ENCODE results near the gene GAL3ST3.

The GAL3ST3 gene

DNA sequence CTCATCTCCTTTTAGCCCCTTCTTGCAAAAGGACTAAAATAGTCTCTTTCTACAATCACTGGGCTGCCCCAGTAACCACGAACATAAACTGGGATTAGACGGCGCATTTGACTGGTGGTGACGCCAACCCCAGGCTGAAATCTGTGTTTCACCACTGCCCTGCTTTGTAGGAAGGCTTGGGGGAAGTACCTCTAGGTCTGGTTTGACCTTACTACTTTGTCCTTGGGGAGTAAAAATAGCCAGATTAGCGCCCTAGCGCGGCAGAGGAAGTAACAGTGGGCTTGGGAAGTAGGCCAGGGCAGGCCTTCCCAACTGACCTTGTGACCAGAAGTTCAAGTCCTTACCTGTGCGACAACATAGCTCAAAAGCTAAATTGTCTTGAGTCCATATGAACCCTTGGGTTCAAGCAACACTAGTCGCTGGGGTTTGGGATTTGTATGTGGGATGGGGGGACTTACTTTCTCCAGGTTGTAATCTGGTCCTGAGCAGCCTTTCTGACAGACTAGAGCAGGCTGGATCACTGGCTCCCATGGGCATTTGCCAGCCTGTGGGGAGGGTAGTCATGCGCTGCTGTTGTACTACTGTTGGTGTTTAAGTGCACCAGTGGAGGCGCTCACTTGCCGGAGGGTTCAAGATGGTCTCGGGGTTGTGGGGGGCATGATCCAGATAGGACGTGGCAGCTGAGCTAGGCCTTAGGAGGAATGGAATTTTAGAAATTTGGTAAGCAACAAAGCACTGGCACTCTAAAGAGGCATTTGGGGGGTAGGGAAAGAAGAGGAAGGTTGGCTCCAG is 20.2 kb upstream of the GAL3ST3 start:
- peak; percentile 82 for DNase-seq

DNA sequence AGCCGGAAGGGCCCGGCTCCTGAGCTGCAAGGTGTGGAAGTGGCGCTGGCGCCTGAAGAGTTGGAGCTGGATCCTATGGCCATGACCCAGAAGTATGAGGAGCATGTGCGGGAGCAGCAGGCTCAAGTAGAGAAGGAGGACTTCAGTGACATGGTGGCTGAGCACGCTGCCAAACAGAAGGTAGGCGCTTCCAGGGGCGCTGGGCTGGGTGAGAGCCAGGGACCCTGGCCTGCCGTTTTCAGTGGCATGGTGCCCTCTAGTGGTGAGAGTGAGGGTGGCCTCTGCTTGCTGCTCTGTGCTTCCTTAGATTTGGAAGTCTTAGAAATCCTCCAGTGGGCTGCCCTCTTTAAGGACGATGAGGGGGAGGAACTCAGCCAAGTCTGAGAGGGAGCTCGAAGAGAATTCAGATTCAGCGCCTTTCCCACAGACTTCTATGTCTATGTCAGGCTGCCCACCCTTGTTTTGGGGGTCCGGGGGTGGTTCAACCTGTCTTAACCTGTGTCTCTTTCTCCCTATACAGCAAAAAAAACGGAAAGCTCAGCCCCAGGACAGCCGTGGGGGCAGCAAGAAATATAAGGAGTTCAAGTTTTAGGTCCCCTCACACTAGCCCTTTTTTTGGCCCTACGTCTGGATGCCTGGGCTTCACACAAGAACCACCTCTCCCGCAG is 19.3 kb upstream of the GAL3ST3 start:
- peak; percentile 92 for DNase-seq

DNA sequence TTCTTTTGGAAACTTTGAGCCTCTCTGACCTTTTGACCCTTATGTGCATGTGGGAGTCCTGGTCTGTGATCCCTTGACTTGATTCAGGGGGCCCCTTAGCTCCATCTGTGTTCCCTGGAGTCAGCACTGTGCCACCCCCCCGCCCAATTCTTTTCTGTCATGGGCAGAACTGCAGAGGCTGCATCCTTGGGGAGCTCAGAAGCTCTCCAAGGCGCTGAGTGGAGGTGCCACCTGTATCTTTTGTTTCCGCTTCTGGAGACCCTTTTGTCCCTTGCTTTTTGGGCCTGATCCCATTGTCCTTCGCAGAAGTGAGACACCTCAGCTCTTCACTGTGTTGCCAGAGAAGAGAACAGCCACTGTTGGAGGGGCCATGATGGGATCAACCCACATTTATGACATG is 18.7 kb upstream of the GAL3ST3 start:
- DNase-seq: no peak

DNA sequence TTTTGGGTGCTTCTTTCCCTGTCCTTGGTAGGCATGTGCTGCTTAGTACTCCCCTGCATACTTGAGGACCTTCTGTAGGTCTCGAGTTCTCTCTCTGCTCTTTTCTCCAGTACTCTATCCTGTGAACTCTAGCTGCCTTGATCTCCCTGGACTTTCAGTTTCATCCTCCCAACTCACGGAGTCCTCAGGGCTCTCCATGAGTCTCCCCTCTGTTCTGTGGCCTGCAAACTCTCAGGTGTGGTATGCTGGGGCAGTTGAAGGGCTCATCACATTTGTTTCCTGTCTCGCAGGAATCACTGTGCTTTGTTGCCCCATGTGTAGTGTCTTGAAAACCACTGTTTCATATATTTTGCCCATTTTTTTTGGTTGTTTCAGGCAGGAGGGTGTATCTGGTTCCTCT is 17.8 kb upstream of the GAL3ST3 start:
- no peak for DNase-seq

DNA sequence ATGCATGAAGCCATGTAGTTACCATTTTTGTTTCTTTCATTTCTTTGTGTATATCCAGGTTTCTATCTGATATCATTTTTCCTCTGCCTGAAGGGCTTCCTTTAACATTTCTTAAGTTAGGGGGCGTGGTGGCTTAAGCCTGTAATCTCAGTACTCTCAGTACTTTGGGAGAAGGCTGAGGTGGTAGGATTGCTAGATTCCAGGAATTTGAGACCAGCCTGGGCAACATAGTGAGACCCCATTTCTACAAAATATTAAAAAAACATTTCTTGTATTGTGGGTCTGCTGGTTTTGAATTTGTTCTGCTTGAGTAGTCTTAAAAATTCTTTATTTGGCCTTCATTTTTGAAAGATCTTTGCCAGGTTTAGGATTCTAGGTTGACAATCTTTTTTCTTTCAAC is 15.6 kb upstream of the GAL3ST3 start:
- DNase-seq: no peak

DNA sequence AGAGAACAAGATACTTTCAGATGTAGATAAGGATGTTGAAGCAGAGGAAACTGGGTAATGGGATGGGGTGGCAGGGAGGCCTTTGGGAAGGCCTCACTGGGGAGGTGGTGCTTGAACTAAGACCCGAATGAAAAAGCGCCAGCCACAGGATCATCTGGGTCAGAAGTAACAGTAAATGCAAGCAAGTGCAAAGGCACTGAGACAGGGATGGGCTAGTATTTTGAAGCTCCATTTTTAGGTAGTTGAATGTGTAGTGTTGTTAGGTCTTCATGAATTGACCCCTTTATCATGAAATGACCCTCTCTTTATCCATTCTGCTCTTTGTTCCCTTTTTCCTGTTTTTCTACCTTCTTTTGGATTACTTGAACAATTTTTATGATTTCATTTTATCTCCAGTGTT is 14.9 kb upstream of the GAL3ST3 start:
- DNase-seq: no peak

DNA sequence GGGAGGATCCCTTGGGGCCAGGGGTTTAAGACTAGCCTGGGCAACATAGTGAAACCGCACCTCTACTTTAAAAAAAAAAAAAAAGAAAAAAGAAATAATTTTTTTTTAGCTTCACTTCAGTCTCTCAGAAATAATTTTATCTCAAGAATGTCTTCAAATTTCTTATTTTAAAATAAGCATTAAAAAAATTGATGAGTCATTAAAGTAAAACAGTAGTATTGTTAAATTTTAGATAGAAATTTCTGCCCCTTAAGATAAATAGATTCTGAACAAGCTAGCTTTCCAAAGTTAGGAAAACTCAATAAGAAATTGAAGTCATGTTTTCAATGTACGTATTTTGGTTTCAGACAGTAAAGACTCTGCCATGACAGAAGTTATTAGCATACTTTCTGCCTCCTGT is 13.4 kb upstream of the GAL3ST3 start:
- DNase-seq: no peak

DNA sequence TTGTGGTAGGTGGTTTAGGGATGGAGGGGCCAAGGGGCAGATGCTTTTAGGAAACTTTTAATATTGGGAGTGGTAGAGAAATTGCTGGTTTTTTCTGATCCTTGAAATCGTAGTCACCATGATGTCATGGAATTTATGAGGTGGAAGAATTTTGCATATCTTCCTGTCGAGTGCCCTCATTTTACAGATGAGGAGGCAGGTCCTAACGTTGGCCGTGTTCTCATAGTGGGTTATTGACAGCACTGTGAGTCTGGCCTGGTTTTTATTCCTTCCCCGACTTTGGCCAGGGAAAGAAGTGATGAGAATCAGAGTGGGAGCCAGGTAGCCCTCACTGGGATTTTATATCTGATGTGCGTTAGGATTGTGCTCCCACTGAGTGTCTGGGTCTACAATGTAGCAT is 12.3 kb upstream of the GAL3ST3 start:
- no peak for DNase-seq

DNA sequence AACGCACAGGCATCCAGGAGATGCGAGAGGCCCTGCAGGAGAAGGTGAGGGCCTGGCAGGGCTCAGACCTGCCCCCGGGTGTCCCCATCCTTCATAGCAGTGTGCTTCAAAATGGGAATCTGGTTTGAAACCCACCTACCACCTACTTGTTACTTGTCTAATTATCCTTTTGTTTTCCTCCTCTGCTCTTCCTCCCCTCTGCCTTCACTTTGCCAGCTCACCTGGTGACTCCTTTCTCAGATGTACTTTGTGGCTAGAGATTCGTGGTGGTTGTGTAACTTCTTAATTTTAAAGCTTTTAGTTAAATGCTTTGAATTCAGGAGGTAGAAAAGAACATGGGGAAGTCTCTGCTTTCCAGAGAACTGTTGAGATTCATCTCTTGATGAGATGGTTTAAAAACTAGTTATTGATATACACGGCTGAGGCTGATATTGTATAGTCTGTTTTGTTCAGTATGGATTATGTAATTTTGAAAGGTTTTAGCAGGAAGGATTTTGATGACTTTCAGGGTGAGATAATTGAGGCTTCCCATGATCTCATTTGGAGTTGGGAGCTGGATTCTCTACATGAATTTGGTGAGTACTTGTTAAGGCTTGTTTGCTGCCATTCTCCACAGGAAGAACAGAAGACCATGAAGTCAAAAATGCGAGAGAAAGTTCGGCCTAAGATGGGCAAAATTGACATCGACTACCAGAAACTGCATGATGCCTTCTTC is 11.2 kb upstream of the GAL3ST3 start:
- no peak for DNase-seq

DNA sequence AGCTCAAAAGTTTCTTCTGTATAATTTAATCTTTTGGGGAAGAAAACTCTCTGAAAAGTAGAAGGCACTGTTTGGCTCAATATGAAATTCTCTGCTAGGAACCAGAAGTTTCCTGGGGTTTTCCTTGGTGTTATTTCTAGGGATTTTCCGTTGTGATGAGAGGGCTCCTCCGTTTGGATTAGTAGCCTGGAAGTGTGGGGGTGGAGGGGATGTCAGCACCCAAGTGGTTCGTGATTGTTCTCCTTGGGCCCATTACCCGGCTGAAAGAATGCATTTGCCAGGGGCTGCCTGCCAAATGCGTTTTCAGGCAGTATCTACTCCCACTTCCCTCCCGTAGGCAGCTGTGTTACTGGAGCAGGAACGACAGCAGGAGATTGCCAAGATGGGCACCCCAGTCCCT is 7.5 kb upstream of the GAL3ST3 start:
- no peak for DNase-seq

DNA sequence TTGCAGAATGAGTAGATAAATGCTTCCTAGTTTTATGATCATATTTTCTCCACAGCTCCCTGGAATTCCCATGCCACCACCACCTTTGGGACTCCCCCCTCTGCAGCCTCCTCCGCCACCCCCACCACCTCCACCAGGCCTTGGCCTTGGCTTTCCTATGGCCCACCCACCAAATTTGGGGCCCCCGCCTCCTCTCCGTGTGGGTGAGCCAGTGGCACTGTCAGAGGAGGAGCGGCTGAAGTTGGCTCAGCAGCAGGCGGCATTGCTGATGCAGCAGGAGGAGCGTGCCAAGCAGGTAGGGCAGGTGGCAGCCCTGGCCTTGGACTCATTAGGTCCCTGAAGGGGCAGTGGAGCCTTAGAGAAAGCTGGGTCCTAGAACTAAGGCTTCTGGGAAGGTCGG is 6.1 kb upstream of the GAL3ST3 start:
- no peak for DNase-seq

DNA sequence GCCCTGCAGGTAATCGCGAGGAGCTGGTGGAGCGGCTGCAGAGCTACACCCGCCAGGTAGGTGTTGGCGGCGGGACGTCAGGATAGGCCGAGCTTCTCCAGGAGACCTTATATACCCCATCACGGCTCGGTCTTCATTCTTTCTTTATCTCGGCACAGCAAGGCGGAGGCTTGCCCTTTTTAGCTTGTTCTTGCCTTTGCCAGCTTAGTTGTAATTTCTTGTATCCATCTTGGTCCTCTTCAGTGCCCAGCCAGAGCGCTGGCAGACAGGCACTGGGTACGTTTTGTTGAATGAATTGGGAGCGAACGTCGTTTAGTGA is 3.7 kb upstream of the GAL3ST3 start:
- DNase-seq: no peak

DNA sequence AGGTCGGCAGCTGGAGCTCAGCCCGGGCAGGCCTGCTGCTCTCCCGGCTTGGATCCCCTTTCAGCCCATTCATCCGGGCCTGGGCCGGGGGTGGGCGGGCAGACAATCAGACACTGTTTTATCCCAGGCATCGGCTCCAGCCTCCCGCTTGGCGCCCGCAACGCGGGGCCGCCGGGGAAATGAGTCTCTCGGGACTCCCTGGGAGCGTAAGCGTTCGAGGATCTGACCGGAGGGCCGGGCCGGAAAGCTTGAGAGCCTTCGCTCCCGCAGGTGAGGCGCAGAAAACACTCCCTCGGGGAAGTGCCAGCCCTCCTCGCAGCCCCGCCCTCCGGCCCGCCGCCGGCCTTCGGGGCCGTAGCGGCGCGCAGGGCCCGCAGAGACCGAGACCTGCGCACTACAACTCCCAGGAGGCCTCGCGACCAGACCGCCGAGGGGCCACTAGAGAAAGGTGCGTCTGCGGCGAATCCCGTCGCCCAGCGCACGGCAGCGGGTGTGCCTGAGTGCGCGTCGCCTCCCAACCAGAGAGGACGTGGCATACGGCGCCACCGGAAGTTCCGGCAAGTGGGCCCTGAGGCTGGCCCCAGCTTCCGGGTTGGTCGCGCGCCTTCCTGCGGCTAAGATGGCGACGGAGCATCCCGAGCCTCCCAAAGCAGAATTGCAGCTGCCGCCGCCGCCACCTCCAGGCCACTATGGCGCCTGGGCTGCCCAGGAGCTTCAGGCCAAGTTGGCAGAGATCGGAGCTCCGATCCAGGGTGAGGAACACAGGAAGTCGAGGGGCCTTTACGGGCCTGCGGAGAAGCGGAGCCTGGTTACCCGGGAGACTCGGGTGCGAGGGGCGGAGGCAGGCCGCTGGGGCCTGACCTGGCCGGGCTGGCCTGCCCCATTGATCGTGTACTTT is 3.1 kb upstream of the GAL3ST3 start, which contains the start of gene SF3B2:
SF3B2 (plus strand) TSS at position 599 of the 898 bp plus-strand sequence; CDS start at position 620, 21 bp downstream.
- DNase-seq: peak; percentile 98

DNA sequence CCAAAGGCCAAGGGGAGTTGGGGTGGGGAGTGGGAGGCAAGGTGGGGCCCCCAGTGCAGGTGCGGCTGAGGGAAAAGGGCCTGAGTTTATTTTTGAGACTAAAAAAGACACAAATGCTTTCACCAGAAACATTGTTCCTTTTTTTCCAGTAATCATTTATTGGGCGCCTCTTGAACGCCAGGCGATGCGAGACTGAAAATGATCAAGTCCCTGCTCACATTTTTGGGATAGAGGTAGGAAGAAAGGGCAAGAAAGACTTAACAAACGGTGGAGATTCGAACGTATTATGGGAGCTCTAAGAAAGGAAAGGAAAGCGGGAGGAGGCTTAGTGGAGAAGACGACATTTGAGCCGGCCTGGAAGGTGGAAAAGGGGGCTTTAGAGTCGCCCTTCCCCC is 2.4 kb upstream of the GAL3ST3 start:
- no peak for DNase-seq

DNA sequence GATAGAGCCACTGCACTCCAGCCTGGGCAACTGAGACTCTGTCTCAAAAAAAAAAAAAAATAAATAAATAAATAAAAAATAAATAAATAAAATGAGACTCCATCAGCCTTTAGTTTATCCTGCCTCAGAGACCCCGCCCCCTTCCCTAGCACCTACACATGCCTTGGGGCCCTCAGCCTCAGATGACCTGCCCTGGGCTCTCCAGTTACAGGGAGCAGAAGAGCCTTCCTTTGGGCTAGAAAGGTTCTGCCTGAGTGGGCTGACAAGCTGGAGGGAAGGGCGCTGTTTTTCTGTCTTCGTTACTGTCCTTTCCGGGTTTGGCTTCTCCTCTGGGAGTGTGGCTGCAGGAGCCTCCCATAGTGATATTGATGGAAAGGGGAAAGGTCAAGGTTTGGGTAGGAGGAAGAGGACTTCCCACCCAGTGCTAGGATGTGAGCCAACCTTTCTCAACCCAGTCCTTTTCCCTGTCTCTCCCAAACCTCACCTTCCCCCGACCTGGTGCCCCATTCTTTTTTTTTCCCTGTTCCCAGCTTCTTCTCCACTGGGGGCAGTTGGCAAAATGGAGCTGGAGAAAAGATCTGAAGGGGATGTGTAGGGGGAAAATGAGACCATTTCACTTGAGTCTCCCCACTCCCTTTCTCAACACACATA is 1.7 kb upstream of the GAL3ST3 start:
- peak; percentile 38 for DNase-seq

DNA sequence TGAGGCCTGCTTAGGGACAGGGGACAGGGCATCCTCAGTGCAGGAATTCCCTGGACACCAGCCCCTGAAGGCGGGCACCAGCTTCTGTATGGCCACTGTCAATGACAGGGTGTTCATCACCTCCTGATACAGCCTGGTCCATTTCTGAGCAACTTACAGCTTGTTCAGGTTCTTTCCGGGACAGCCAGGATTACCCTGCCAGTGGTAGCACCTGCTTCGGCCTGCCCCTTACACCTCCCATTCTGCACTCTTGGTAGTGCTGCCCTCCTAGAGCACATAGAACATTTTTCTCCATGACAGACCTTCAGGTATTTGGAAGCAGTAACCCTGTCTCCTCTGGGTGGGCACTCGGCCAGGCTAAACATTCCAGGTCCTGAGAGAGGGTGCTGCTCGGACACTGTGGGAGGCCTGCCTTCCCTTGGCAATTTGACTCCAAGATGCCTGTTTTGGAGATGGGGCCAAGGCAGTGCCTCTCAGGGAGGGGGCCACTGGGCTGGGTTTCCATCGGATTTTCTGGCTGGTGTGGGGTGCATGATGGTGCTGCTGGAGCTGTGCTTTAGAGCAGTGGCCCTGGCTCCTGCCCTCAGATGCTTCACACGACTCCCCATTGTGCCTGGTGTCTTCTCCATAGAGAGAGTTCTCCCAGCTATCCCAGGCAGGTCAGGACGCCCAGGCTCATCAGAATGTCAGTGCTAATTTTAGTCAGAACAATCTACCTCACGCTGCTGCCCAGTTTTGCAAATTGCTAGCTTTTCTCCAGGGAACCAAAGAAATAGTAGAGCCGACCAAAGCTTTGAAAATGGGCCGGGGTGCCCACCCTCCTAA is 1.2 kb downstream of the GAL3ST3 start:
- DNase-seq: no peak

DNA sequence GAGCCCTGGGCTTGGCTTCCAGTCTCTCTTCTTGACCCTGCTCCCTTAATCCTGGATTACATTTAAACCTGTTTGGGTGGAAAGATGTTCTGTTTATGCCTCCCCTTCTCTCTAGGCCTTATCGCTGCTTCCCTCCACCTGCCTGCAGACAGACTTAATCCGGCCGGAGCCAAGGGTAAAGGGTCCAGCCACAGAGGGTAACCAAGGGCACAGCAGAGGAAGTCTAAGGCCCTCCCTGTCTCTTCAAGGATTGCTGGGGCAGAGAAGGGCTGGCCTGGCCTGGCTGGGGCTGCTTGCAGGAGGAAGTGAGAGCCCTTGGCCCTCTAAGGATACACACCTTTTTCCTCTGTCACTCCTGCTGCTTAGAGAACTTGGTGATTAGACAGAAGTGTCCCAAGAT is 2.1 kb downstream of the GAL3ST3 start:
- DNase-seq: no peak

DNA sequence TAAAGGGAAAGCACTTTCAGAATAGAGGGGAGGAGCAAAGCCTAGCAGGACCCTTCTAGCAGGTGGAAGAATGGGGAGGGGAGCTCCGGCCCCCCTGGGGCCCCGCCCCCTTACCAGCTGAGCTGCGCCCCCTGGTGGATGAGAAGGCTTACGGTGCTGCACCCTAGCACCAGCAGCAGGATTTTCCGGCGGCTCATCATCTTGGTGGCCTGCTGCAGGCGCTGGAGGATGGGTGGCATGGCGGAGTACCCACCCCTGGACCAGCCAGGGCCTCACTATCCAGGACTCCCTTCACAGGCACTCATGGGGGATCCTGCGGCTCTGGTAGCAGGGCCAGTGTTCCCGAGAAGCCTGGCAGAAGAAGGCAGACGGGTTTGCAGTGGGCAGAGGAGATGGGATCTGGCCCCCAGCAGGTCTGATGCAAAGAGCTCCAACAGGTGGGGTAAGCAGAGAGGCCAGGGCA is 3.8 kb downstream of the GAL3ST3 start:
- peak; percentile 92 for DNase-seq

DNA sequence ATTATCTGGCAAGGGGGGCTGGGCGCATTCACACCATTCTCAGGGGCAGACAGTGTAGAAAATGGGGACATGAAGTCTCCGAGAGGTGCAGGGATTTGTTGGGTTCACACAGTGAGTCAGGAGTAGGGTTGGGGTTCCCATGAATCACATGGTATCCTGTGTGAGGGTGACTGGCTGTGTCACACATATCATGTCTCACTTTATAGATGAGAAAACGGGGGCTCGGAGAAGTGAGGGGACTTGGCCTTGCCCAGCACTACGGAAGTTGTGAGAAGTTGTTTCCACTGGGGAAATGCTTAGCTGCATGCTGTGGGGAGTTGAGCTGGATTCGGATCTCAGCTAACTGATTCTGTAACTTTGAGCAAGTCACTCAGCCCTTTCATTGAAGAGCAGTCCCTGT is 4.2 kb downstream of the GAL3ST3 start:
- DNase-seq: no peak

DNA sequence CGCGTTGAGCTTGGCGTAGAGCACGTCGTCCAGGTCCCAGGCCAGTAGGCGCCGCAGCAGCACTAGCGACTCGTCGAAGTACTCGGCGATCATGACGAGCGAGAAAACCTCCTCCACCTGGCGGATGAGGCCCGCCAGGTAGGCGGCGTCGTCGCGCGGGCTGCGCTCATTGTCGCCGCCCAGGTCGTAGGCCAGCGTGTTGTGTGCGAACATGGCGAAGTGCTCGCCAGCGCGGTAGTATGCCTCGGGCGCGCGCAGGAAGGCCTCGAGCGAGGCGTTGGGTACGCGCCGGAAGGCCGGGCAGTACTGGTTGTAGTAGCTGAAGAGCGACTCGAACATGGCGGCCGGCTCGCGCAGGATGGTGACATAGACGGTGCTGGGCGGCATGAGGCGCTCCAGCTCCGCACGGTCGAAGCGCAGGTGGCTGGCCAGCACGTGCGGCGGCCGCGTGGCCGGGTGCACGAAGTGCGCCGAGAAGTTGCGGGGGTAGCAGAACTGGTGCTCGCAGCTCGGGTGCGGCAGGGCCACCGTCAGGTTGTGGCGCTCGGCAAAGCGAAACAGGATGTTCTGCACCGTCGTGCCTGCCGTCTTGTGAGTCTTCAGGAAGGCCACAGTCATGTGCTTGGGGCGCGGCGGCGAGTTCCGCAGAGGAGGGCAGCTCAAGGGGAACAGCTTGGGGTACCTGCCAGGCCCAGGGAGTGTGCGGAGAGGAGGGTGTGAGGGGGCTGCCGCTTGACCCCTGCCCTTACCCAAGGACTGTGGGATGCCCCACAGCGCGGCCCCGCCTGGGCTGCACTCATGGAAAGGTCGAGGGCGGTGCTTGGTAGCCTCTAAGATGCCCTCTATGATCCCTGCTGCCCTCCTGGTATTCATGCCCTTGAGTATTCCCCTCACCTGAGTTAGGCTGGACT is 5.7 kb downstream of the GAL3ST3 start:
- no peak for DNase-seq

Measured in eye (tissue), 1 donor.